ENCODE data around the gene ODAD2. TPM values are rescaled to one million over a fixed set of nuclear protein-coding genes. Genes with fewer than 3 reads are reported as not detected.

The ODAD2 gene
- total RNA-seq, 4 donors from 2014 or later, result 2.4 to 4.7 (median 2.9) TPM; not detected in 1

- no peak for DNase-seq
- Histone ChIP-seq H3K4me3 (no peak overlapping the region), H3K4me1 (no peaks in the 10 kb centered on the region), H3K27me3 (no peaks in the 10 kb centered on the region), H3K9me3 (no peaks in the 10 kb centered on the region), H3K27ac (no peak overlapping the region), H3K36me3 (no peaks in the 10 kb centered on the region)
- intact Hi-C loops (cut with DNase I; ENCODE audit: low total_unique reads), result no loop called here
- no peak for TF ChIP-seq POLR2A (IDR thresholded peaks at IDR 0.05)
- TF ChIP-seq, protein P1, sequence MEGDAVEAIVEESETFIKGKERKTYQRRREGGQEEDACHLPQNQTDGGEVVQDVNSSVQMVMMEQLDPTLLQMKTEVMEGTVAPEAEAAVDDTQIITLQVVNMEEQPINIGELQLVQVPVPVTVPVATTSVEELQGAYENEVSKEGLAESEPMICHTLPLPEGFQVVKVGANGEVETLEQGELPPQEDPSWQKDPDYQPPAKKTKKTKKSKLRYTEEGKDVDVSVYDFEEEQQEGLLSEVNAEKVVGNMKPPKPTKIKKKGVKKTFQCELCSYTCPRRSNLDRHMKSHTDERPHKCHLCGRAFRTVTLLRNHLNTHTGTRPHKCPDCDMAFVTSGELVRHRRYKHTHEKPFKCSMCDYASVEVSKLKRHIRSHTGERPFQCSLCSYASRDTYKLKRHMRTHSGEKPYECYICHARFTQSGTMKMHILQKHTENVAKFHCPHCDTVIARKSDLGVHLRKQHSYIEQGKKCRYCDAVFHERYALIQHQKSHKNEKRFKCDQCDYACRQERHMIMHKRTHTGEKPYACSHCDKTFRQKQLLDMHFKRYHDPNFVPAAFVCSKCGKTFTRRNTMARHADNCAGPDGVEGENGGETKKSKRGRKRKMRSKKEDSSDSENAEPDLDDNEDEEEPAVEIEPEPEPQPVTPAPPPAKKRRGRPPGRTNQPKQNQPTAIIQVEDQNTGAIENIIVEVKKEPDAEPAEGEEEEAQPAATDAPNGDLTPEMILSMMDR (IDR thresholded peaks at IDR 0.05), result no peak
Measured at GRCh38 chr10:27783660-27784059, 215.2 kb downstream of the ODAD2 start.

DNA sequence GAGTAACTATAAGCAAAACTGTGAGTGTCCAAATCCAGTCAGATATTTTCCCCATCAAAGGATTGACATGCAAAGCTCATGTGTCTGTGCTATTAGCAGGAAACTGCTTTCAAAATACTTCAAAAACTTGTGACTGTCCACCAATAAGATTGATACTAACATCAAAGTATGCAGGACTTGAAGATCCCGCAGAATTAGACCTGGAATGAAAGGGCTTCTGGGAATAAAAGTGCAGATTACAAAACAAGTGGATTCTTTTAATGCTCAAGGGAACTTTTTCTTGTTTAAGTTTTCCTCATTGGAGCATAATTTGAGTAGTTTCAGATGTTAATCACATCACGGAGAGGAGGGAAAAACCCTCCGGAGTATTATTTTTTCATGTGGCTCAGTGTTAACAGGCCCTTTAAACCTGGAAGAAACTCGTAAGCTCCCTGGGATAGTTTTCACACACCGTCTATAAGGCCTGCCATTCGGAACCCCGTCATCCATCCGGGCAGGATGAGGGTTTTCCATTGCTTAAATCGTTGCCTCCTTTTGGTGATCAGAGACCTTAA is 219.3 kb downstream of the ODAD2 start:
- H3K9me3 ChIP-seq, result no peaks in the 10 kb centered on the region
- intact Hi-C loops (cut with DNase I; ENCODE audit: low total_unique reads), result no loop called here
- DNase-seq, result no peak

GRCh38 chr10:27774831-27775230 is 224.0 kb downstream of the ODAD2 start:
- Histone ChIP-seq H3K36me3 (no peaks in the 10 kb centered on the region), H3K4me1 (no peaks in the 10 kb centered on the region), H3K27me3 (no peaks in the 10 kb centered on the region), H3K27ac (no peak overlapping the region), H3K4me3 (no peak overlapping the region), H3K9me3 (no peaks in the 10 kb centered on the region)
- intact Hi-C loops (cut with DNase I; ENCODE audit: low total_unique reads), result no loop called here
- no peak for DNase-seq
- no peak for TF ChIP-seq POLR2A (IDR thresholded peaks at IDR 0.05)

More for the DNA sequence above, 219.3 kb downstream of the ODAD2 start:
- Histone ChIP-seq H3K4me3 (no peak overlapping the region), H3K27me3 (no peaks in the 10 kb centered on the region), H3K4me1 (no peaks in the 10 kb centered on the region), H3K27ac (no peak overlapping the region), H3K36me3 (no peaks in the 10 kb centered on the region)
- TF ChIP-seq, protein P1 (IDR thresholded peaks at IDR 0.05), result no peak
- no peak for TF ChIP-seq POLR2A (IDR thresholded peaks at IDR 0.05)

DNA sequence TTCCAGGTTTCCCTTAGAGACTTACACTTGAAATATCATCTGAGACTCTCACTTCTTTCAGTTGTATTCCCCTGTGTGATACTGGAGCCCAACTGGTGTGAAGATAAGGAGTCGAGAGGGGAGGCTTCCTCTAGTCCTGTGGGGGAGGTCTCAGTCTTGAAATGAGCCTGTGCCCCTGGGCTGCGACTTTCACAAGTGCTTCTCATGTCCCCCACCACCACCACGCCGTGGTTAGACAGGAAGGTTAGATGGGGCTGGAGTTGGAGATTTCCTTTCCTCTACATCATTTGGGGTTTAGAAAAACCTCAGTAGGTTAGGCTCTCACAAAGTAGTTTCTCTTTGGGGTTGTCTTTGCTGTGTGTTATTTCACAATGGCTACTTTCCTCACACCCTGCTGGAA is 227.6 kb downstream of the ODAD2 start:
- Histone ChIP-seq H3K27ac (no peak overlapping the region), H3K4me1 (no peaks in the 10 kb centered on the region), H3K9me3 (no peaks in the 10 kb centered on the region), H3K4me3 (no peak overlapping the region), H3K36me3 (no peaks in the 10 kb centered on the region), H3K27me3 (no peaks in the 10 kb centered on the region)
- no peak for DNase-seq
- TF ChIP-seq, protein P1 (IDR thresholded peaks at IDR 0.05), result no peak
- no peak for TF ChIP-seq POLR2A (IDR thresholded peaks at IDR 0.05)
- intact Hi-C loops (cut with DNase I; ENCODE audit: low total_unique reads), result no loop called here

DNA sequence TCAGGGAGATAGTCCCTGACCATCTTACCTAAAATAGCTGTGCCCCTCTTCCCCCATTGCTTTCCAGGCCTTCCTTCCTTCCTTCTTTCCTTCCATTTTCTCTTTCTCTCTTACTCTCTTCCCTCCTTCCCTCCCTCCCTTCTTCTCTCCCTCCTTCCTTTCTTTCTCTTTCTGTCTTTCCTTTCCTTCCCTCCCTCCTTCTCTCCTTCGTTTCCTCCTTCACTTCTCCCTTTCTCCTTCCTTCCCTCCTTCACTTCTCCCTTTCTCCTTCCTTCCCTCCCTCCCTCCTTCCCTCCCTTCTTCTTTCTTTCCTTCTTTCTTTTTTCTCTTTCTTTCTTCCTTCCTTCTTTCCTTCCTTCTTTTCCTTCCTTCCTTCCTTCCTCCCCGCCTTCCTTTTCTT is 228.7 kb downstream of the ODAD2 start:
- no peak for DNase-seq
- TF ChIP-seq, protein P1 (IDR thresholded peaks at IDR 0.05), result no peak
- no peak for TF ChIP-seq POLR2A (IDR thresholded peaks at IDR 0.05)
- H3K36me3 ChIP-seq, result no peaks in the 10 kb centered on the region
- no peak overlapping the region for H3K27ac ChIP-seq
- intact Hi-C loops (cut with DNase I; ENCODE audit: low total_unique reads), result no loop called here
- no peaks in the 10 kb centered on the region for H3K4me1 ChIP-seq
- H3K9me3 ChIP-seq, result no peaks in the 10 kb centered on the region
- no peak overlapping the region for H3K4me3 ChIP-seq
- no peaks in the 10 kb centered on the region for H3K27me3 ChIP-seq

Small RNA genes within 50 kb of the gene (small RNA-seq; reads per million reads assigned to genes)
- gene MRPS21P5 (not detected), gene RN7SKP132 (not detected)
